Stomach (tissue), 9 donors: ENCODE results near the gene DOCK3. TPM values are rescaled to one million over a fixed set of nuclear protein-coding genes. Genes with fewer than 3 reads are reported as not detected.

ENCODE experiments used
- DNase-seq, 2 donors: peaks; one replicate each; pipeline versions ENCODE4 v3.0.0 to v3.0.0-alpha.2; 2013 to 2019
- H3K27ac ChIP-seq, 5 donors: fragments of 200-600 bp in 4 of 5; sonication (generic) in 4 of 5; one replicate each; pipeline ENCODE4 v1.5.1; 2013 to 2019; ENCODE audit warnings: mild to moderate bottlenecking in 1 of 5, moderate library complexity in 1 of 5
- H3K27me3 ChIP-seq, 3 donors: fragments of 200-600 bp; sonication (generic); one replicate each; pipeline ENCODE4 v1.5.1; 2017 to 2019; ENCODE audit warnings: mixed run types in 1 of 3
- H3K36me3 ChIP-seq, 4 donors: fragments of 200-600 bp; sonication (generic); 1 replicate in 3 of 4; 2 replicates in 1 of 4; pipeline ENCODE4 v1.5.1; 2016 to 2019
- H3K4me1 ChIP-seq, 4 donors: fragments of 200-600 bp; sonication (generic); one replicate each; pipeline ENCODE4 v1.5.1; 2016 to 2019
- H3K4me3 ChIP-seq, 4 donors: fragments of 200-600 bp; sonication (generic) in 3 of 4; one replicate each; pipeline ENCODE4 v1.5.1; 2016 to 2019; ENCODE audit warnings: mild to moderate bottlenecking in 1 of 4
- H3K9me3 ChIP-seq, 4 donors: fragments of 200-600 bp; sonication (generic); one replicate each; pipeline ENCODE4 v1.5.1; 2016 to 2019
- EP300 ChIP-seq: sonication (generic); formaldehyde crosslinking; IDR thresholded peaks from one replicate; pipeline ENCODE4 v1.6.1; 2017; ENCODE audit warnings: antibody characterized with exemption
- POLR2A ChIP-seq, 4 donors: fragments of 450-650 bp; IDR thresholded peaks; one replicate each; pipeline ENCODE4 v1.6.1; 2016; ENCODE audit warnings: antibody characterized with exemption in 4 of 4, control low read depth in 2 of 4, mild to moderate bottlenecking in 1 of 4, moderate library complexity in 1 of 4
- POLR2AphosphoS5 ChIP-seq, 3 donors: sonication (generic); formaldehyde crosslinking; IDR thresholded peaks; one replicate each; pipeline ENCODE4 v1.6.1; 2016; ENCODE audit warnings: antibody characterized with exemption in 3 of 3
- WGBS, 5 donors: extraction: QIAGEN DNeasy Blood & Tissue Kit in 3 of 5; methylation state at CpG; one replicate each; pipeline versions ENCODE4 v1.1.5 to v1.1.7; 2013 to 2018; 5-methylcytosine and 5-hydroxymethylcytosine counted together
- intact Hi-C: fragments of 100-400 bp; cut with DNase I; formaldehyde crosslinking; loops from one replicate; pipeline ENCODE4 v1.15.1; 2023; ENCODE audit warnings: low total_unique reads
- polyA plus RNA-seq, 3 donors: library from polyadenylated mRNA; stranded (reverse); fragments of 200-250 nt; gene quantifications; one replicate each; pipeline ENCODE4 v1.2.3, GENCODE V29; 2013
- total RNA-seq, 5 donors: library from RNA; depleted of rRNA; stranded (reverse); fragments of >200 nt; gene quantifications; one replicate each; pipeline versions ENCODE4 v1.1.0 to v1.2.3, GENCODE V29; 2014 to 2016
- TF ChIP-seq, protein P1 (sequence below), 7 experiments: fragments of 450-650 bp in 4 of 7; fragments of 200-600 bp in 3 of 7; sonication (generic) in 3 of 7; IDR thresholded peaks; one replicate each; pipeline ENCODE4 v1.5.1; 2016 to 2019; ENCODE audit warnings: antibody characterized with exemption in 7 of 7, control low read depth in 2 of 7, mild to moderate bottlenecking in 1 of 7
- donor health status: healthy with polysubstance abuse.
- donor health status: Bipolar disorder and iron deficiency.
- donor health status: healthy.

DOCK3 gene
- total and polyA plus RNA-seq, 8 donors, result 0.06 to 2.3 (median 1.0) TPM; not detected in 2

- TF ChIP-seq POLR2A (IDR thresholded peaks at IDR 0.05) (no peak), EP300 (no peak), POLR2AphosphoS5 (IDR thresholded peaks at IDR 0.05) (no peak)
- TF ChIP-seq, protein P1, sequence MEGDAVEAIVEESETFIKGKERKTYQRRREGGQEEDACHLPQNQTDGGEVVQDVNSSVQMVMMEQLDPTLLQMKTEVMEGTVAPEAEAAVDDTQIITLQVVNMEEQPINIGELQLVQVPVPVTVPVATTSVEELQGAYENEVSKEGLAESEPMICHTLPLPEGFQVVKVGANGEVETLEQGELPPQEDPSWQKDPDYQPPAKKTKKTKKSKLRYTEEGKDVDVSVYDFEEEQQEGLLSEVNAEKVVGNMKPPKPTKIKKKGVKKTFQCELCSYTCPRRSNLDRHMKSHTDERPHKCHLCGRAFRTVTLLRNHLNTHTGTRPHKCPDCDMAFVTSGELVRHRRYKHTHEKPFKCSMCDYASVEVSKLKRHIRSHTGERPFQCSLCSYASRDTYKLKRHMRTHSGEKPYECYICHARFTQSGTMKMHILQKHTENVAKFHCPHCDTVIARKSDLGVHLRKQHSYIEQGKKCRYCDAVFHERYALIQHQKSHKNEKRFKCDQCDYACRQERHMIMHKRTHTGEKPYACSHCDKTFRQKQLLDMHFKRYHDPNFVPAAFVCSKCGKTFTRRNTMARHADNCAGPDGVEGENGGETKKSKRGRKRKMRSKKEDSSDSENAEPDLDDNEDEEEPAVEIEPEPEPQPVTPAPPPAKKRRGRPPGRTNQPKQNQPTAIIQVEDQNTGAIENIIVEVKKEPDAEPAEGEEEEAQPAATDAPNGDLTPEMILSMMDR (IDR thresholded peaks at IDR 0.05), result no peak
- no peak for DNase-seq
- H3K9me3 ChIP-seq, result peaks cover 0 to 13% (median 6%) of the 10 kb centered on the region in 4 donors
- no peaks in the 10 kb centered on the region for H3K36me3 ChIP-seq
- 53 to 72% (median 64%) methylated on average over 1 of the region's 1 CpG for WGBS, 5 donors
- H3K27me3 ChIP-seq, result no peaks in the 10 kb centered on the region
- intact Hi-C loops, result no loop called here
- H3K4me1 ChIP-seq, result no peaks in the 10 kb centered on the region
- no peak overlapping the region for H3K4me3 ChIP-seq
- no peak overlapping the region for H3K27ac ChIP-seq
These were observed 608.2 kb downstream of the DOCK3 start for GRCh38 chr3:51282931-51283330.

DNA sequence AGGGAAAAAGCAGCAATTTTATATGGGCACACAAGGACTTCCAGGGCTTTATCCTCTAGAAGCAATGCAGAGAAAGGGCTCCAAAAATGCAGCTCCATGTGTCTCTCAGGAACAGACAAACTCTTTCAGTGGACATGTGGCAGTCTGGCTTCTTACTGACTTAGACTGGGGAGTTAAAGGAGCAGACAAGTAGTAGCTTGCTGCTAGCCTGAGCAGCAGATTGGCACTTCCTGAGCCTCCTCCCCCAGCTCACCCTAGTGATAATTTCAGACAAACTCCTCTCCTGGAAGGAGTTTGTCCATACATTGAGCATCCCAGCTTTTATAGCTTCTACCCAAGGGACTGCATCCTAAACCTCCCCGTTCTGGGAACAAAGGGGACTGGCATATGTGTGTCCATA, 608.7 kb downstream of the DOCK3 start:
- H3K27me3 ChIP-seq, result no peaks in the 10 kb centered on the region
- H3K27ac ChIP-seq, result no peak overlapping the region
- H3K4me1 ChIP-seq, result no peaks in the 10 kb centered on the region
- 78 to 90% (median 84%) methylated on average over 1 of the region's 1 CpG for WGBS, 5 donors
- no peaks in the 10 kb centered on the region for H3K36me3 ChIP-seq
- TF ChIP-seq, protein P1 (IDR thresholded peaks at IDR 0.05), result no peak
- TF ChIP-seq POLR2A (IDR thresholded peaks at IDR 0.05) (no peak), EP300 (no peak)
- DNase-seq, result no peak
- peaks cover 0 to 13% (median 8%) of the 10 kb centered on the region in 4 donors for H3K9me3 ChIP-seq
- intact Hi-C loops, result no loop called here
- no peak overlapping the region for H3K4me3 ChIP-seq

- WGBS, 5 donors, result 64 to 84% (median 73%) methylated on average over 2 of the region's 2 CpGs
- Histone ChIP-seq H3K27ac (no peak overlapping the region), H3K36me3 (no peaks in the 10 kb centered on the region), H3K9me3 (peaks cover 0 to 37% (median 16%) of the 10 kb centered on the region in 4 donors), H3K4me3 (no peak overlapping the region), H3K4me1 (no peaks in the 10 kb centered on the region), H3K27me3 (no peaks in the 10 kb centered on the region)
- TF ChIP-seq, protein P1 (IDR thresholded peaks at IDR 0.05), result no peak
- no peak for TF ChIP-seq POLR2A (IDR thresholded peaks at IDR 0.05)
- TF ChIP-seq EP300, result no peak
- TF ChIP-seq POLR2AphosphoS5 (IDR thresholded peaks at IDR 0.05), result no peak
- intact Hi-C loops, result no loop called here
- no peak for DNase-seq
These were observed 620.9 kb downstream of the DOCK3 start for GRCh38 chr3:51295625-51296024.

- no peak overlapping the region for H3K4me3 ChIP-seq
- H3K36me3 ChIP-seq, result no peaks in the 10 kb centered on the region
- intact Hi-C loops, result no loop called here
- H3K27me3 ChIP-seq, result no peaks in the 10 kb centered on the region
- H3K4me1 ChIP-seq, result no peaks in the 10 kb centered on the region
- no peak overlapping the region for H3K27ac ChIP-seq
- no peak for DNase-seq
- peaks cover 4 to 32% (median 9%) of the 10 kb centered on the region in 4 donors for H3K9me3 ChIP-seq
- no peak for TF ChIP-seq POLR2A (IDR thresholded peaks at IDR 0.05)
- TF ChIP-seq, protein P1 (IDR thresholded peaks at IDR 0.05), result no peak
- no peak for TF ChIP-seq EP300
- TF ChIP-seq POLR2AphosphoS5 (IDR thresholded peaks at IDR 0.05), result no peak
These were observed 622.6 kb downstream of the DOCK3 start for GRCh38 chr3:51297333-51297732.
